AG04450 (cell line): Measurements from ENCODE around the gene HIVEP3. TPM values are rescaled to one million over a fixed set of nuclear protein-coding genes. Genes with fewer than 3 reads are reported as not detected.

ENCODE experiments used
- CTCF ChIA-PET: fragments of 300-600, 350-600 bp; formaldehyde crosslinking; extraction: SDS; loops from one replicate; lab custom pipeline; 2022; ENCODE audit warnings: antibody characterized with exemption, inconsistent platforms; lab: Charles Lee
- POLR2A ChIA-PET: fragments of 350-600 bp; formaldehyde crosslinking; extraction: SDS; loops from one replicate; lab custom pipeline; 2021; ENCODE audit warnings: antibody characterized with exemption, inconsistent platforms; lab: Yijun Ruan, JAX
- DNase-seq: peaks from one replicate; pipeline ENCODE4 v3.0.0-alpha.2; 2011; ENCODE audit warnings: low read depth, low spot score
- H3K27ac ChIP-seq: one replicate; pipeline ENCODE4 v1.5.1; 2012; ENCODE audit warnings: low read depth, low read length, control low read depth
- H3K27me3 ChIP-seq: one replicate; pipeline ENCODE4 v1.6.0; 2012; ENCODE audit warnings: low read length; ENCODE audit not compliant: control insufficient read depth, insufficient read depth
- H3K4me3 ChIP-seq: 2 replicates; pipeline ENCODE4 v1.5.1; 2011; ENCODE audit warnings: mild to moderate bottlenecking, low read depth, low read length, control low read depth
- H3K9me3 ChIP-seq: 2 replicates; pipeline ENCODE4 v1.5.1; 2012; ENCODE audit warnings: low read length; ENCODE audit not compliant: control insufficient read depth, insufficient read depth
- CTCF ChIP-seq: IDR thresholded peaks from 2 replicates; pipeline ENCODE4 v1.5.1; 2011; ENCODE audit warnings: low read depth, low read length, control low read depth, inconsistent platforms
- polyA plus RNA-seq: library from polyadenylated mRNA; depleted of rRNA; stranded (reverse); fragments of >200 nt; gene quantifications from 2 replicates; pipeline ENCODE4 v1.2.3, GENCODE V29; 2011

Gene HIVEP3
- polyA plus RNA-seq, 1 experiment: 4.8 TPM

GRCh38 chr1:41632781-41633575, 285.7 kb downstream of the HIVEP3 start:
- TF ChIP-seq CTCF: no peak
- Histone ChIP-seq H3K4me3 (no peak overlapping the region), H3K27ac (no peak overlapping the region), H3K27me3 (no peaks in the 10 kb centered on the region), H3K9me3 (no peaks in the 10 kb centered on the region)
- ChIA-PET CTCF (no interaction called here), POLR2A (no interaction called here)
- DNase-seq: no peak

- Histone ChIP-seq H3K9me3 (no peaks in the 10 kb centered on the region), H3K27me3 (no peaks in the 10 kb centered on the region), H3K27ac (no peak overlapping the region), H3K4me3 (no peak overlapping the region)
- ChIA-PET POLR2A (no interaction called here), CTCF (no interaction called here)
- TF ChIP-seq CTCF: no peak
- no peak for DNase-seq
Measured at GRCh38 chr1:41631971-41632370, 286.8 kb downstream of the HIVEP3 start.

- Histone ChIP-seq H3K4me3 (no peak overlapping the region), H3K27ac (no peak overlapping the region), H3K27me3 (no peaks in the 10 kb centered on the region), H3K9me3 (no peaks in the 10 kb centered on the region)
- ChIA-PET POLR2A (no interaction called here), CTCF (no interaction called here)
- DNase-seq: no peak
- no peak for TF ChIP-seq CTCF
Measured at GRCh38 chr1:41631154-41631553, 287.6 kb downstream of the HIVEP3 start.

- H3K27ac ChIP-seq: no peak overlapping the region
Measured at GRCh38 chr1:41629571-41629970, 289.2 kb downstream of the HIVEP3 start.

More at GRCh38 chr1:41629571-41629970, 289.2 kb downstream of the HIVEP3 start:
- Histone ChIP-seq H3K4me3 (no peak overlapping the region), H3K9me3 (no peaks in the 10 kb centered on the region), H3K27me3 (no peaks in the 10 kb centered on the region)
- POLR2A ChIA-PET: interaction anchor here (0.6 kb wide), 1 partner anchor 97 kb away, joined by 3 read pairs; no protein-coding TSS in a partner anchor
- TF ChIP-seq CTCF: no peak
- DNase-seq: peak; percentile 55
- CTCF ChIA-PET: no interaction called here
